PC-9 (cell line): ENCODE results near the gene ATP2B1. TPM values are rescaled to one million over a fixed set of nuclear protein-coding genes. Genes with fewer than 3 reads are reported as not detected.

ENCODE experiments used
- BruUV-seq: library from RNA; stranded (reverse); fragments of 400-500 nt; replicated peaks from 2 replicates; lab custom pipeline; 2021; lab: Mats Ljungman, UMichigan
- CTCF ChIA-PET: fragments of 300-600 bp; sonication (Branson Sonifier 250); formaldehyde crosslinking; loops from one replicate; lab custom pipeline; 2022; ENCODE audit warnings: antibody characterized with exemption; lab: Charles Lee
- POLR2A ChIA-PET: fragments of 300-600 bp; sonication (Branson Sonifier 250); formaldehyde crosslinking; loops from one replicate; lab custom pipeline; 2022; ENCODE audit warnings: antibody characterized with exemption; ENCODE audit not compliant: unreplicated experiment; lab: Charles Lee
- DNase-seq, 2 experiments: peaks; one replicate each; pipeline versions ENCODE4 v3.0.0 to v3.0.0-alpha.2; 2015 to 2022; ENCODE audit warnings: mixed read lengths in 1 of 2
- H2AFZ ChIP-seq: fragments of 200-600 bp; sonication (generic); 2 replicates; pipeline ENCODE4 v1.8.1; 2017; ENCODE audit warnings: antibody characterized with exemption
- H3F3A ChIP-seq: fragments of 200-600 bp; sonication (generic); 2 replicates; pipeline ENCODE4 v1.8.1; 2017; ENCODE audit warnings: antibody characterized with exemption, mild to moderate bottlenecking, low read depth; ENCODE audit not compliant: insufficient read depth
- H3K27ac ChIP-seq: fragments of 200-600 bp; sonication (generic); 2 replicates; pipeline ENCODE4 v1.6.1; 2016; ENCODE audit warnings: mixed run types
- H3K27me3 ChIP-seq: fragments of 200-600 bp; sonication (generic); 2 replicates; pipeline ENCODE4 v1.6.1; 2016; ENCODE audit warnings: low read depth, mixed run types; ENCODE audit not compliant: insufficient read depth
- H3K36me3 ChIP-seq: fragments of 200-600 bp; sonication (generic); 2 replicates; pipeline ENCODE4 v1.6.1; 2016; ENCODE audit warnings: low read depth, mixed run types
- H3K4me1 ChIP-seq: fragments of 200-600 bp; sonication (generic); replicated peaks from 2 replicates; pipeline ENCODE4 v1.6.1; 2016; ENCODE audit warnings: mixed run types; ENCODE audit not compliant: insufficient read depth
- H3K4me2 ChIP-seq: fragments of 200-600 bp; sonication (generic); 2 replicates; pipeline ENCODE4 v1.6.1; 2017; ENCODE audit warnings: mixed run types
- H3K4me3 ChIP-seq: fragments of 200-600 bp; sonication (generic); 2 replicates; pipeline ENCODE4 v1.6.1; 2016; ENCODE audit warnings: mixed run types
- H3K79me2 ChIP-seq: fragments of 200-600 bp; sonication (generic); 2 replicates; pipeline ENCODE4 v1.6.1; 2017; ENCODE audit warnings: low read depth, mixed run types
- H3K9me2 ChIP-seq: fragments of 200-600 bp; sonication (generic); 2 replicates; pipeline ENCODE4 v1.8.1; 2017; ENCODE audit warnings: mild to moderate bottlenecking; ENCODE audit not compliant: insufficient read depth
- H3K9me3 ChIP-seq: fragments of 200-600 bp; sonication (generic); 2 replicates; pipeline ENCODE4 v1.8.1; 2016; ENCODE audit warnings: low read depth; ENCODE audit not compliant: insufficient read depth
- H4K20me1 ChIP-seq: fragments of 200-600 bp; sonication (generic); 2 replicates; pipeline ENCODE4 v1.8.1; 2017; ENCODE audit not compliant: insufficient read depth
- CTCF ChIP-seq: fragments of 200-600 bp; sonication (generic); conservative IDR thresholded peaks from 2 replicates; pipeline ENCODE4 v1.6.1; 2017; ENCODE audit warnings: mixed run types, antibody characterized with exemption, mild to moderate bottlenecking, moderate library complexity
- EZH2 ChIP-seq: fragments of 200-600 bp; sonication (generic); IDR thresholded peaks from 2 replicates; pipeline ENCODE4 v1.8.0; 2017; ENCODE audit warnings: antibody characterized with exemption, low read depth
- intact Hi-C: fragments of 100-400 bp; cut with micrococcal nuclease; formaldehyde crosslinking; loops from one replicate; pipeline ENCODE4 v1.10.0; 2022; ENCODE audit not compliant: unreplicated experiment
- total RNA-seq: library from RNA; stranded (reverse); gene quantifications from 2 replicates; pipeline ENCODE4 v1.2.3, GENCODE V29; 2021

Gene ATP2B1
- total RNA-seq, 1 experiment from 2014 or later: 29.4 TPM

GRCh38 chr12:89750389-89751351, 42.0 kb upstream of the ATP2B1 start:
- peak overlapping the region; percentile 52 for H3K27ac ChIP-seq
- no peak overlapping the region; the same call in 1 of the 2 replicates for H2AFZ ChIP-seq
- no peaks in the 10 kb centered on the region for H3K36me3 ChIP-seq
- no peaks in the 10 kb centered on the region for H3K79me2 ChIP-seq
- CTCF ChIA-PET: no interaction called here
- no peaks in the 10 kb centered on the region for H3K27me3 ChIP-seq
- H3K4me3 ChIP-seq: no peak overlapping the region
- H3K9me2 ChIP-seq: no peaks in the 10 kb centered on the region
- H3K4me2 ChIP-seq: peak overlapping the region; percentile 37
- DNase-seq: peak in 1 of 2 experiments; percentile 88
- POLR2A ChIA-PET: no interaction called here
- BruUV-seq: no TSS peak
- H3F3A ChIP-seq: peaks cover 22% of the 10 kb centered on the region
- no peaks in the 10 kb centered on the region for H4K20me1 ChIP-seq
- intact Hi-C loops: no loop called here
- TF ChIP-seq CTCF (no peak), EZH2 (no peak)
- H3K9me3 ChIP-seq: peaks cover 6% of the 10 kb centered on the region; the same call in 1 of the 2 replicates
- peaks cover 28% of the 10 kb centered on the region for H3K4me1 ChIP-seq

- no peaks in the 10 kb centered on the region for H3K9me3 ChIP-seq
- H3K27me3 ChIP-seq: no peaks in the 10 kb centered on the region
- H3K9me2 ChIP-seq: no peaks in the 10 kb centered on the region
- POLR2A ChIA-PET: no interaction called here
- H3K4me2 ChIP-seq: no peak overlapping the region
- H3K27ac ChIP-seq: no peak overlapping the region
- no peaks in the 10 kb centered on the region for H4K20me1 ChIP-seq
- no peaks in the 10 kb centered on the region for H3K79me2 ChIP-seq
- H3K4me1 ChIP-seq: peaks cover 26% of the 10 kb centered on the region
- no peak overlapping the region for H3K4me3 ChIP-seq
- intact Hi-C loops: no loop called here
- H3F3A ChIP-seq: peaks cover 22% of the 10 kb centered on the region
- DNase-seq: no peak
- 0 out of 2 replicates have a peak, but pooled peaks cover 4% of the 10 kb centered on the region for H3K36me3 ChIP-seq
- no TSS peak for BruUV-seq
- TF ChIP-seq EZH2 (no peak), CTCF (no peak)
- CTCF ChIA-PET: no interaction called here
- no peak overlapping the region for H2AFZ ChIP-seq
These were observed 40.2 kb upstream of the ATP2B1 start for GRCh38 chr12:89748791-89749190.

GRCh38 chr12:89745286-89745685, 36.6 kb upstream of the ATP2B1 start:
- H3K4me1 ChIP-seq: peaks cover 8% of the 10 kb centered on the region
- H3K9me2 ChIP-seq: no peaks in the 10 kb centered on the region
- no peak overlapping the region; the same call in 1 of the 2 replicates for H2AFZ ChIP-seq
- no peak overlapping the region for H3K4me3 ChIP-seq
- H3K27ac ChIP-seq: no peak overlapping the region
- DNase-seq: no peak
- no peak overlapping the region for H3K4me2 ChIP-seq
- intact Hi-C loops: no loop called here
- no TSS peak for BruUV-seq
- peaks cover 8% of the 10 kb centered on the region for H3F3A ChIP-seq
- H3K27me3 ChIP-seq: no peaks in the 10 kb centered on the region
- CTCF ChIA-PET: no interaction called here
- H4K20me1 ChIP-seq: no peaks in the 10 kb centered on the region
- POLR2A ChIA-PET: no interaction called here
- TF ChIP-seq CTCF: no peak
- no peak for TF ChIP-seq EZH2
- H3K36me3 ChIP-seq: 0 out of 2 replicates have a peak, but pooled peaks cover 4% of the 10 kb centered on the region
- H3K9me3 ChIP-seq: 0 out of 2 replicates have a peak, but pooled peaks cover 9% of the 10 kb centered on the region
- no peaks in the 10 kb centered on the region for H3K79me2 ChIP-seq
